ENCODE results near the gene ZNF562.
"Not testable (repeated sequence)": the region's sequence is repeated elsewhere in the genome, so short reads cannot be mapped to it uniquely, and the experiment has no call there.

Gene ZNF562

GRCh38 chr19:9674663-9675357, at the start of gene ZNF562:
ZNF562 (minus strand) TSS chr19:9675100; CDS start chr19:9660744, 14,356 bp downstream.
- Histone ChIP-seq H3K36me3 (ENCODE audit: insufficient read depth, low read length) (no peaks in the 10 kb centered on the region), H3K9me3 (ENCODE audit: low read length) (no peaks in the 10 kb centered on the region), H3K27me3 (ENCODE audit: control insufficient read depth in 1 of 2, insufficient read depth in 2 of 2, low read length in 2 of 2) (no peaks in the 10 kb centered on the region), H3K4me1 (ENCODE audit: insufficient read depth, low read length) (peaks cover 3% of the 10 kb centered on the region), H3K27ac (ENCODE audit: low read depth, low read length) (peak within 1 kb of the TSS; percentile 96), H3K9ac (ENCODE audit: low read length) (peak within 1 kb of the TSS; percentile 93), H3K4me3 (ENCODE audit: low read depth in 1 of 2, low read length in 2 of 2) (peak within 1 kb of the TSS; percentile 67 to 80)

GRCh38 chr19:9724157-9724556, 49.3 kb upstream of the ZNF562 start:
- H3K4me3 ChIP-seq (ENCODE audit: low read depth in 1 of 2, low read length in 2 of 2) = no peak overlapping the region
- no peaks in the 10 kb centered on the region for H3K27me3 ChIP-seq (ENCODE audit: control insufficient read depth in 1 of 2, insufficient read depth in 2 of 2, low read length in 2 of 2)
- no peaks in the 10 kb centered on the region for H3K4me1 ChIP-seq (ENCODE audit: insufficient read depth, low read length)
- H3K9ac ChIP-seq (ENCODE audit: low read length) = no peak overlapping the region
- H3K27ac ChIP-seq (ENCODE audit: low read depth, low read length) = no peak overlapping the region
- H3K36me3 ChIP-seq (ENCODE audit: insufficient read depth, low read length) = no peaks in the 10 kb centered on the region
- H3K9me3 ChIP-seq (ENCODE audit: low read length) = no peaks in the 10 kb centered on the region

GRCh38 chr19:9721861-9722260, 47.0 kb upstream of the ZNF562 start:
- Histone ChIP-seq H3K4me1 (ENCODE audit: insufficient read depth, low read length) (no peaks in the 10 kb centered on the region), H3K27ac (ENCODE audit: low read depth, low read length) (no peak overlapping the region), H3K36me3 (ENCODE audit: insufficient read depth, low read length) (no peaks in the 10 kb centered on the region), H3K9me3 (ENCODE audit: low read length) (no peaks in the 10 kb centered on the region), H3K9ac (ENCODE audit: low read length) (no peak overlapping the region), H3K4me3 (ENCODE audit: low read depth in 1 of 2, low read length in 2 of 2) (no peak overlapping the region), H3K27me3 (ENCODE audit: control insufficient read depth in 1 of 2, insufficient read depth in 2 of 2, low read length in 2 of 2) (no peaks in the 10 kb centered on the region)

- no peaks in the 10 kb centered on the region for H3K27me3 ChIP-seq (ENCODE audit: control insufficient read depth in 1 of 2, insufficient read depth in 2 of 2, low read length in 2 of 2)
- no peaks in the 10 kb centered on the region for H3K9me3 ChIP-seq (ENCODE audit: low read length)
- no peak overlapping the region for H3K4me3 ChIP-seq (ENCODE audit: low read depth in 1 of 2, low read length in 2 of 2)
- no peak overlapping the region for H3K9ac ChIP-seq (ENCODE audit: low read length)
- no peaks in the 10 kb centered on the region for H3K36me3 ChIP-seq (ENCODE audit: insufficient read depth, low read length)
- H3K4me1 ChIP-seq (ENCODE audit: insufficient read depth, low read length) = no peaks in the 10 kb centered on the region
- no peak overlapping the region for H3K27ac ChIP-seq (ENCODE audit: low read depth, low read length)
Measured at GRCh38 chr19:9720541-9720940, 45.6 kb upstream of the ZNF562 start.

- H3K36me3 ChIP-seq (ENCODE audit: insufficient read depth, low read length) = no peaks in the 10 kb centered on the region
- H3K4me3 ChIP-seq (ENCODE audit: low read depth in 1 of 2, low read length in 2 of 2) = no peak overlapping the region
Measured at GRCh38 chr19:9711815-9712214, 36.9 kb upstream of the ZNF562 start.

GRCh38 chr19:9709305-9709704, 34.4 kb upstream of the ZNF562 start:
- H3K27me3 ChIP-seq (ENCODE audit: control insufficient read depth in 1 of 2, insufficient read depth in 2 of 2, low read length in 2 of 2) = no peaks in the 10 kb centered on the region
- no peak overlapping the region for H3K4me3 ChIP-seq (ENCODE audit: low read depth in 1 of 2, low read length in 2 of 2)
- no peaks in the 10 kb centered on the region for H3K4me1 ChIP-seq (ENCODE audit: insufficient read depth, low read length)
- no peak overlapping the region for H3K9ac ChIP-seq (ENCODE audit: low read length)
- no peaks in the 10 kb centered on the region for H3K9me3 ChIP-seq (ENCODE audit: low read length)
- H3K36me3 ChIP-seq (ENCODE audit: insufficient read depth, low read length) = no peaks in the 10 kb centered on the region
- no peak overlapping the region for H3K27ac ChIP-seq (ENCODE audit: low read depth, low read length)

More at GRCh38 chr19:9711815-9712214, 36.9 kb upstream of the ZNF562 start:
- Histone ChIP-seq H3K9ac (ENCODE audit: low read length) (no peak overlapping the region), H3K27me3 (ENCODE audit: control insufficient read depth in 1 of 2, insufficient read depth in 2 of 2, low read length in 2 of 2) (no peaks in the 10 kb centered on the region), H3K9me3 (ENCODE audit: low read length) (no peaks in the 10 kb centered on the region), H3K4me1 (ENCODE audit: insufficient read depth, low read length) (no peaks in the 10 kb centered on the region), H3K27ac (ENCODE audit: low read depth, low read length) (no peak overlapping the region)

GRCh38 chr19:9705836-9706235, 30.9 kb upstream of the ZNF562 start:
- no peak overlapping the region for H3K9ac ChIP-seq (ENCODE audit: low read length)
- no peaks in the 10 kb centered on the region for H3K27me3 ChIP-seq (ENCODE audit: control insufficient read depth in 1 of 2, insufficient read depth in 2 of 2, low read length in 2 of 2)
- H3K36me3 ChIP-seq (ENCODE audit: insufficient read depth, low read length) = no peaks in the 10 kb centered on the region
- no peak overlapping the region for H3K27ac ChIP-seq (ENCODE audit: low read depth, low read length)
- no peak overlapping the region for H3K4me3 ChIP-seq (ENCODE audit: low read depth in 1 of 2, low read length in 2 of 2)
- H3K4me1 ChIP-seq (ENCODE audit: insufficient read depth, low read length) = no peaks in the 10 kb centered on the region
- H3K9me3 ChIP-seq (ENCODE audit: low read length) = no peaks in the 10 kb centered on the region

GRCh38 chr19:9702186-9702585, 27.3 kb upstream of the ZNF562 start:
- no peaks in the 10 kb centered on the region for H3K4me1 ChIP-seq (ENCODE audit: insufficient read depth, low read length)
- H3K9ac ChIP-seq (ENCODE audit: low read length) = no peak overlapping the region
- no peaks in the 10 kb centered on the region for H3K9me3 ChIP-seq (ENCODE audit: low read length)
- H3K36me3 ChIP-seq (ENCODE audit: insufficient read depth, low read length) = no peaks in the 10 kb centered on the region
- H3K27ac ChIP-seq (ENCODE audit: low read depth, low read length) = no peak overlapping the region
- H3K4me3 ChIP-seq (ENCODE audit: low read depth in 1 of 2, low read length in 2 of 2) = no peak overlapping the region
- H3K27me3 ChIP-seq (ENCODE audit: control insufficient read depth in 1 of 2, insufficient read depth in 2 of 2, low read length in 2 of 2) = no peaks in the 10 kb centered on the region

- Histone ChIP-seq H3K36me3 (ENCODE audit: insufficient read depth, low read length) (no peaks in the 10 kb centered on the region), H3K27ac (ENCODE audit: low read depth, low read length) (no peak overlapping the region), H3K4me3 (ENCODE audit: low read depth in 1 of 2, low read length in 2 of 2) (no peak overlapping the region)
Measured at GRCh38 chr19:9700229-9700981, 25.5 kb upstream of the ZNF562 start.

GRCh38 chr19:9690301-9690700, 15.4 kb upstream of the ZNF562 start:
- H3K9ac ChIP-seq (ENCODE audit: low read length); H3K4me3 ChIP-seq (ENCODE audit: low read depth in 1 of 2, low read length in 2 of 2); H3K27ac ChIP-seq (ENCODE audit: low read depth, low read length); H3K27me3 ChIP-seq (ENCODE audit: control insufficient read depth in 1 of 2, insufficient read depth in 2 of 2, low read length in 2 of 2); H3K4me1 ChIP-seq (ENCODE audit: insufficient read depth, low read length); H3K36me3 ChIP-seq (ENCODE audit: insufficient read depth, low read length); H3K9me3 ChIP-seq (ENCODE audit: low read length): not testable (repeated sequence)

More at GRCh38 chr19:9700229-9700981, 25.5 kb upstream of the ZNF562 start:
- Histone ChIP-seq H3K27me3 (ENCODE audit: control insufficient read depth in 1 of 2, insufficient read depth in 2 of 2, low read length in 2 of 2) (no peaks in the 10 kb centered on the region), H3K9ac (ENCODE audit: low read length) (no peak overlapping the region), H3K4me1 (ENCODE audit: insufficient read depth, low read length) (no peaks in the 10 kb centered on the region), H3K9me3 (ENCODE audit: low read length) (no peaks in the 10 kb centered on the region)

- H3K27me3 ChIP-seq (ENCODE audit: control insufficient read depth in 1 of 2, insufficient read depth in 2 of 2, low read length in 2 of 2); H3K36me3 ChIP-seq (ENCODE audit: insufficient read depth, low read length); H3K4me3 ChIP-seq (ENCODE audit: low read depth in 1 of 2, low read length in 2 of 2); H3K4me1 ChIP-seq (ENCODE audit: insufficient read depth, low read length); H3K9me3 ChIP-seq (ENCODE audit: low read length); H3K27ac ChIP-seq (ENCODE audit: low read depth, low read length); H3K9ac ChIP-seq (ENCODE audit: low read length): not testable (repeated sequence)
Measured at GRCh38 chr19:9679996-9680395, 5.1 kb upstream of the ZNF562 start.
